Amygdala (tissue), 56 donors: ENCODE measurements around the gene ADGRG3.

ENCODE experiments used
- DNase-seq, 56 donors: peaks; one replicate each; lab custom pipeline; 2025; lab: John Stamatoyannopoulos, UW

Gene ADGRG3

GRCh38 chr16:57629516-57630406, 38.3 kb upstream of the ADGRG3 start:
- peak in 2 of 56 donors; percentile 20 to 39 for DNase-seq

DNA sequence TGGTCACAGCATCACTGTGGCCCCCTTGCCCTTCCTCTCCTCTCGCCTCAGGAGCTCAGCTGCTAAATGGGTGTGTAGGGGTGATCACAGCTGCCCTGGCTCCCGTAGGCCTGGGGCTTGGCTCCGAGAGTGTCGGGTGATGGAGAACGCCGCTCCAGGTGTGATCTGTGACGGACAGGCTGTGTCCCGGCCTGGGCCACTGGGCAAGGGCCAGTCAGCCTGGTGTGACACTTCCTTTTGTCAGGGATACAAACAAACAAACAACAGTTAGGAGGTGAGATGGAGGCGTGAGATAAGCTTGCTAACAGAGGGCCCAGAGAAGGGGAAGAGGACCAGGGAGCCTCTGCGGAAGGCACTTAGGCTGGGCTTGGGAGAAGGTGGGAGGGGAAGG, 37.7 kb upstream of the ADGRG3 start:
- DNase-seq, result no peak

DNA sequence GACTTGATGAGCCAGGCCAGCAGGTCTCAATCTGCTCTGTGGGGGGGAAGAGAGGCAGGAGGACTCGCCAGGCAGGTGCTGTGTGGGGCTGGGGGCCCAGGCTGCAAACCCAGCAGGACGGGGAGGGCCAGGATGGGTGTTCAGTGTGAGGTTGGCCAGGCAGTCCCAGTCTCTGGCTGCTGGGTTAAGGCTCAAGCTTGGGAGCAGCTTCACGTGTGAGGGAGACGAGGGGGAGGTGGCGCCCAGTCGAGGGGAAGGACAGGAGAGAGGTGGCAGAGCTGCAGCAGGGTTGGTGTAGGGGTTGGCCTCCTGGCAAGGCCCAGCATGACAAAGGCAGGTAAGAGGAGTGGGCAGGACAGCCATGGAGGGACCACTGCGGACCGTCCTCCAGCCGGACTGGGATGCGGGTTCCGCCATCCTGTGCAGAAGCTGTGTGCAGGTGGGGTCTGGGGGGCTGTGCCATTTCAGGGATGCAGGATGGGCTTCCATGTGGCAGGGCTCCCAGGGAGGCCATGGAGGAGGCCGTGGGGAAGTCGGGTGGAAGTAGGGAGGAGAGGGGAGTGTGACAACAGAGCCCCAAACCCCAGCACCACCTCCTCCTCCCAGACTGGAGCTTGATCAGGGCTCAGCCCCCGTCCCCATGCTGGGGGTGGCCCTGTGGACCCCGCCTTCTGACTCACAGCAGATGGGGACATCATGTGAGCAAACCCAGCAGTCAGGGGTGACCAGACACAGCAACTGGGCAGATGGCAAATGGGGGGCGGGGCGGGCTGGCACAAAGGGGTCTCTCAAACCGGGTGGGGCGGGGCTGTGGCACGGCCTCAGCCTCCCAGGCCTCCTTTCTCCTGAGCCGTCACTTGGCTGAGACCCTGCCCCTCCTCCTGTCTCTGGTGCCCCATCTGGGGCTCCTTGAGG, 36.9 kb upstream of the ADGRG3 start:
- DNase-seq, result peak in 49 of 56 donors; percentile 30 to 86 (median 62)

DNA sequence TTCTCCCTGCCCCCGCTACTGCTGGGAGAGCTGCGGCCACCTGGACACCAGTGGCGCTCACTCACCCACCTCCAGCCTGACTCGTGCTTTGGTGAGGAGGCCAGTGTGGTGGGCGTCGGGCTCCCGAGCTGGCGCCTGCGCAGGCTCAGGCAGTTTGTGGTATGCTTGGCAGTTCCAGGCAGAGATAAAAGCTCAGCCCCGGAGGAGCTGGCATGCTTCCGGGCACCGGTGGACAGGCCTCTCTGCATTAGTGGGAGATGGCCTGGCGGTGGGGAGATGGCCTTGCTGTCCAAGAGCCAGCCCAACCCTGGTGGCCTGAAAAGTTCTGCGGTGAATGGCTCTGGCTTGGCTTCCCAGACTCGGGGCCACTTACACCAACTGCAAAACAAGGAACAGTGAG, 35.5 kb upstream of the ADGRG3 start:
- DNase-seq, result peak in 24 of 56 donors; percentile 20 to 64 (median 40)

DNA sequence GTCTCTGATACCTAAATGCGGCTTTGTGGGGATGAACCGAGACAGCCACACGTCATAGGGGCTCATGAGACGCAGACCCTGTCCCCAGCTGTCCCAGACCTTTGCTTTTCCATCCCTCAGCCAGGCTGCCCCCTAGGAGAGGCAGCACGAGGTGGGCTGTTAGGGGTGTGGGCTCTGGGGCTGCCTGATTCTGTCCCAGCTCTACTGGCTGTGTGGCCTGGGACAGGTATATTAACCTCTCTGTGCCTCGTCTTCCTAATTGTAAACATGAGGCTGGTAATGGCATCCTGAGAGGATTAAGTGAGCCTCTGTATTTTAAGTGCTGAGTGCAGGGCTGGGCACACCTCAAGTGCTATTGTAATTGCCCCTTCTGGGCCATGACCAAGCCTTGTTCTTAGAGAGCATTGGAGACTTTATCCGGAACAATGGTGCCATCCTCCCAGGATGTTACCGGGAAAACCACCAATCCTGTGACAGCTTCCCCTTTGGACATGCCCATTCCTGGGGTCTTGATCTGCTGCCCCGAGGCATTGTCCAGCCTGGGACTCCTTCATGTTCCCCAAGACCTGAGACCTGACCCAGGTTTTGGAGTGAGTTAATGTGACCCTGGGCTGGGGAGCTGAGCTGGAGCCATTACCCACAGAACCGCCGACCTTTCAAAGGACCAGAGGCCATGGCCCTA, 34.6 kb upstream of the ADGRG3 start:
- no peak for DNase-seq

DNA sequence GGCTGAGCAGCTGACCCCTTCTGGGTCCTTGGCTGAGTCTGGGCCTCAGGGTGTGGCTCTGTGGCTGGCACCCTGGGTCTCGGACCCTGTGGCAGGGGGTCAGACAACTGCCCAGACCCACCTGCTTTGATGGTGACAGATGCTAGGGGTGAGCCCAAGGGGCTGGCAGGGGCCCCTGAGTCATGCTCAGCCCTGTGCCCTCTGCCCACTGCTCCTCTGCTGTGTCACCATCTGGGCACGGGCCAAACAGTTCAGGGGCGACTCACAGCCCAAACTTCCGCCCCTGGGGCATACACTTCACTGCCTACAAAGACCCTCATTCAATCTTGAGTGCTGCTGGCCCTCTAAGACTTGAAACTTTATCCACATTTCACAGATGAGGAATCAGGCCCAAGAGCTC, 33.9 kb upstream of the ADGRG3 start:
- peak in 4 of 56 donors; percentile 21 to 40 (median 28) for DNase-seq

GRCh38 chr16:57635266-57636097, 32.6 kb upstream of the ADGRG3 start:
- peak in 1 of 56 donors; percentile 23 for DNase-seq

- DNase-seq, result no peak
Observed at GRCh38 chr16:57636184-57636583, 31.9 kb upstream of the ADGRG3 start.

DNA sequence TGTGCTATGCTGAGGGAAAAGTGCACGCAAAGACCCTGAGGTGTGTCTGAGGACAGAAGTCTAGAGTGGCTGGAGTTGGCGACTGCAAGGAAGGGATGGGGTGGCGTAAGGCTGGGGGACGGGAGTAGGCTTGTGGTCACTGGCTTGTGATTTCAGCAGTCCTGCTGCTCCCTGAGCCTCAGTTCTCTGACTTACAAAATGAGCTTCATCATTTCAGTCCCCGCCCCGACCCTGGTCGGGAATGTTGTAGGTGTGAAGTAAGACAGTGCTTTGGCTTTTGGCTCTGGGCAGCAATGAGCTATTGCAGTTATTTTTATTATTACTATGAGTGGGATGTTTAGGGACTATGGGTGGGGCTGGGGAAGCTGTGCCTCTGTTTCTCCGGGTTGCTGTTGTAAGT, 31.1 kb upstream of the ADGRG3 start:
- peak in 3 of 56 donors; percentile 55 to 62 (median 58) for DNase-seq

DNA sequence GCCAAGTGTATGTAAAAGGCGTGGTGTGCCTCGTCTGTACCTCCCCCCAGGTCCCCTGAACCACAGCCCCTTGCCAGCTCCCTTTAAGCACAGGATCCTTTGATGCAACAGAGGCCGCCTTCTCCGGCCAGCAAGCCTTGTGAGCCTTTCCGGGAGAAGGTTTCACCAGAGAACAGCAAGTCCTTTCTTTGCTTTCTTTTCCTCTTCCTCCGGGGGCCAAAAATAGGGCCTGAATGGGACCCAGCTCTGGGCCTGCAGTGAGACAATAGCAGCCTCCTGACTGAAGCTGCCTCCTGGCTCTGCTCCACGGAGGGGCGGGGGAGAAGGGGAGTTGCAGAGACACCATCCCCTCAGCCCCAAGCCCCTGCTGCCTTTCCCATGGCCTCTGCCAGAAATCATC, 30.7 kb upstream of the ADGRG3 start:
- peak in 51 of 56 donors; percentile 30 to 96 (median 73) for DNase-seq

DNA sequence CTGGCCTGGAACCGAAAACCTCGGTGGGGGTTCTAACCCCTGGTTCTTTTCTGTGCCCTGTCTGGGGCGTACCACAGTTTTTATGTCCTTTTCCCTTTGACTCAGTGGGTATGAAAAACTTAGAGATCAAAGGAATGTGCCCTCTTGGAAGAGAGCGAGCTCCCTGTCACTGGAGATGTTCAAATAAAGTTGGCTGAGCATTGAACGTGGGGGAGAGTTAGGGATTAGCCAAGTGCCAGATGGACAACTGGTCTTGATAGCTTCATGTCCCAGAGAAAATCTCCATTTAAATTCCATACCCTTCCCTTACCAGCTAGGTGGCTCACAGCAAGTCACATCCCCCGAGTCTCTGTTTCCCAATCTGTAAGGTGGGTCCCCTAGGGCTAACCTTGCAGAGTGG, 30.1 kb upstream of the ADGRG3 start:
- DNase-seq, result no peak

DNA sequence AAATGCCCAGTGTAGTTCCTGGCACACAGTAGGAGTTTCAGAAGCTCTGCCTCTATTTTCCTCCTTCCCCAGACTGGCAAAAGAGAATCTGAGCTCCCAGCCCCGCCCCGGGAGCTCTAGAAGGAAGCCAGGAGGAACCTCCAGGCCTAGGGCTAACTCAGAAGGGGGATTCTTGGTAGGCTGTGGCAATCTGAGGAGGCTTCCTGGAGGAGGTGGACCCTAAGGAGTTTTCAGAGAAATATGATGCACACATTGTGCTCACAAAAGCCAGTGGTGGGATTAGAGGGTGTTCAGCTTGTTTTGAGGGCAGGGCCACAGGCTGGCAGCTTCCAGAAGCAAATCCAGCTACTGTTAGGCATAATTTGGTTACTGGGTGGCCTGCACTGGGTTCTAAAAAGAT, 29.7 kb upstream of the ADGRG3 start:
- DNase-seq, result no peak

GRCh38 chr16:57639172-57639887, 28.8 kb upstream of the ADGRG3 start:
- DNase-seq, result peak in 55 of 56 donors; percentile 27 to 95 (median 82)

DNA sequence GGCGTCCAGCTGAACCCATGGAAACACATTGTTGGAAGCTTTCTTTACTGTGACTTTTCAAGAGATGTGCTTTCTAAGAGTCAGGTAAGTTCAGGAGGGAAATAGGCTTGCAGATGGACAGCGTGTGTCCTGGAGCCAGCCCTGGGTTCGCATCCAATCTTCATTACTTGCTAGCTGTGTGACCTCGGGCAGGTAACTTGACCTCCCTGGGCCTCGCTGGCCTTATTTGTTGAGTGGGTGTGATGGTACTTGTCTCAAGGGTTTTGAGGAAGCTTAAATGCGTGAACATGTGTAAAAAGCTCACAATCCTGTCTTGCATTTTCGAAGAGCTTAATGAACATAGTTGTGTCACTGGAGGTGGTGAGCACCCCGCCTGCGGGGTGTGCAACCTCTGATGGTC, 27.9 kb upstream of the ADGRG3 start:
- DNase-seq, result no peak

DNA sequence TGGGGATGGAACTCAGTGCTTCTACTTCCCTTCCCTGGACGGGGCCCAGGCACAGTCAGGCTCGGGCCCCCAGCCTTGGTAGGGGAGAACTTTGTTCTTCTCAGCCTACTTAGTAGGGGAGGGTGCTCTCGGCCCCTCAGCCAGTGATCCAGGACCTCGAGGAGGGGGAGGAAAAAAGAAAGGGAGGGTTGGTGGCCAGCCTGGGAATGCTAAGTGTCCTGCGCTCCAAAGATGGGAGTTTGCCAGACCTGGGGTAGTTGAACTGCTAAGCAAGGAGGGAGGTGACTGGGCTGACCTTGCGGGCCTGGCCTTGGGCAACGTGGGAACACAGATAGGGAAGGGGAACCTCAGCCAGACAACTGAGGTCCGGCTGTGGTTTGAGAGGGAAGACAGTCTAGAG, 27.5 kb upstream of the ADGRG3 start:
- DNase-seq, result peak in 36 of 56 donors; percentile 18 to 78 (median 50)

GRCh38 chr16:57642160-57643135, 25.7 kb upstream of the ADGRG3 start:
- DNase-seq, result peak in 3 of 56 donors; percentile 38 to 64 (median 50)

DNA sequence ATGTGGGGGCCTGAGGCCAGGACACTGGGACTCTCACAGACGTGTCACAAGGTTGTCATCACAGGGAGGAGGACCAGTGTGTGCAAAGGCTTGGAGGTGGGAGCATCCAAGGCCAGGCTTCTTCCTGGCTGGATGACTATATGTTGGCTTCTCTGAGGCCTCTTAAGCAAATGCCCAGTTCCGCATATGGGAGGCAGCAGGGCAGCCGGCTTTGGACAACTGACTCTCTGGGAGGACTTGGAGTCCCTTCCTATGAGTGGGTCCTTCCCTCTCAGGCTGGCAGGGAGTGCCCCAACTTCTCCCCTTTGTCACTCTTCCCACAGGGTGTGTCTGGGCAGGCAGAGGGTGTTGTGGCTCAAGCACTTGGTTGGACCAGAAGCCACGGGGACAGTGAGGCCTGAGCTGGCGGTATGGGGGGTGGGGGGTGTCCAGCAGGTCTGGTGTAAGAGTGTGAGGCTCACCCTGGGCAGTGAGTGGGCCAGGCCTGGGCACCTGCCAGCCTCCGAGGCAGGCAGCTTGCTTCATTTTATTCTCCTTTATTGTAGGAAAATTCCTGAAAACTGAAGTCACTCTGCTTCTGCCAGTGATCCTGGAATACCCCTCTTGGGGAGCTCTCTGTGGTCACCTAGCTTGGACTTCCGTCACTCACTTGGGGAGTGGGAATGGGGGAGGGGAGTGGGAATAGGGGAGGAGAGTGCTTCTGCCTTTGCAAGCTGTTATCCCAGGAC, 24.8 kb upstream of the ADGRG3 start:
- peak in 20 of 56 donors; percentile 22 to 69 (median 40) for DNase-seq
